Activated CD8-positive, alpha-beta memory T cell treated with anti-CD3 and anti-CD28 coated beads, Interleukin-2, amount 50 U/mL, for 24 hours (primary cell): ENCODE measurements around the gene TBC1D5.

Experiments
- DNase-seq: peaks from one replicate; pipeline ENCODE4 v3.0.0-alpha.2; 2020; ENCODE audit errors: extremely low read depth

TBC1D5 gene

GRCh38 chr3:17179381-17180205 lies 562.8 kb downstream of the TBC1D5 start:
- DNase-seq: no peak

DNA sequence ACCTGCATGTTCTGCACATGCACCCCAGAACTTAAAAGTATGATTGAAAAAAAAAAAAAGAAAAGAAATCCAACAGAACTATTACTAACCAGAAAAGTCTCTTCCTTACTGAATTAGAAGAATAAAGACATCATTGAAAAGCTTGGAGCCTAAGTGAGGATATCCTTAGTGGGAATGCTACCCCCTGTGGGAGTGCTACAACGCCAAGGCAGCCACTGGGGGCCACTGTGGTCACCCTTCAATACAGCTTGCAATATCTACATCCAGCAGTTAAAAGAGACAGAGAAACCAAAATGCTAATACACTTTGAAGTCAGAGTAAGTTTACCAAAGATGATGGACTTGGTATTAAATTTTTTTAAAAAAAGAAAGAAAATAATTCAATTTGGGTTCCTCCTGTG lies 565.7 kb downstream of the TBC1D5 start:
- no peak for DNase-seq

GRCh38 chr3:17175187-17175807 lies 567.1 kb downstream of the TBC1D5 start:
- DNase-seq: no peak

GRCh38 chr3:17166369-17166768 lies 576.1 kb downstream of the TBC1D5 start:
- DNase-seq: no peak

DNA sequence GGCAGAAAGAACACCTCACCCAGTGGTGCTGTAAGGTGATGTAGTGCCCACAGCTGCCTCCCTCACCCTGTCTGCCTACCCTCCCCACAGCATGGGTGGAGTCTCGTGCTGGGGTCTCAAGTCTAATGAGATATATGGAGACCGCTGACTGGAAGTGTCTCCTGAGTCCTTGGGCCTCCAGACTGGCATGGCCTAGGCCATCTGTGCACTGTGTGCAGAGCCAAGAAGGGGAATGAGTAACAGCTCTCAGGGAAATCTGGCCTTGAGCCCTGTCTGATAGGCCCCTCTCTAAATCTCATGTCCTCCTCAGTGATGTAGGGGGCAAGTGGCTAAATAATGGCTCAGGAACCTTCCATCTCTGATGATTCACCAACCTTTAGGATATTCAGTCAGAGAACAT lies 580.3 kb downstream of the TBC1D5 start:
- no peak for DNase-seq

GRCh38 chr3:17160597-17160996 lies 581.8 kb downstream of the TBC1D5 start:
- DNase-seq: no peak

DNA sequence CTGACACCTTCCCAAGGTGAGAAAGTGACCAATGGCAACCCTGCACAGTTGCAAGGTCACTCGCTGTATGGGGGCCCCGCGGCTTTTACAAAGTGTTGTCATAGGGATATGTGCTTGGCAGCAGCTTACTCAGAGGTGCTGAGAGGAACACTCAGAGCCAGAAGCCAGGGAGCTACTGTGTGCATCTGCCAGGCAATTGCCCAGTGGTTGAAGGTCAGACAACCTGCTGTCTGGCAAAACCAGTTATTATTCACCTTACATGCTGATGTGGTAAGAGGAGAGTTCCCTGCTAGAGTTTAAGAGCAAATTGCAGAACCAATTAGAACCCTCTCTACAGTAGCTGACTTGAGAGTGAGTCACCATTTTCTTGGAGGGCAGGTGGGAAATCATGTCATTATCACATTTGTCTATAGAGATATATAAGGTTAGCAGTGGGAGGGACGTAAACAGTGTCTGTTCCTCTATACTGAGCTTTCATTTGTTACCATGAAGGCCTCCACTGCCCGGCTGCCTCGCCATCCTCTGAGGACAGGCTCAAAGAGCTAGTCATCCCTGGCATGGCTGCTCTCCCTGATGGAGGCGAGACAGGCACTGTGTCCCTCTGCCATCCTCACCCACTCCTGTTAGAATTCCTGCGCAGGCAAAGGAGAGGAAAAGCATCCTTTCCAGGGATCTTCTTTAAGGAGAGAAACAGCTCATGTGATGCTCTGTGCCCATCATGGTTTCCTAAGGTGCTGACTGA lies 583.3 kb downstream of the TBC1D5 start:
- no peak for DNase-seq

DNA sequence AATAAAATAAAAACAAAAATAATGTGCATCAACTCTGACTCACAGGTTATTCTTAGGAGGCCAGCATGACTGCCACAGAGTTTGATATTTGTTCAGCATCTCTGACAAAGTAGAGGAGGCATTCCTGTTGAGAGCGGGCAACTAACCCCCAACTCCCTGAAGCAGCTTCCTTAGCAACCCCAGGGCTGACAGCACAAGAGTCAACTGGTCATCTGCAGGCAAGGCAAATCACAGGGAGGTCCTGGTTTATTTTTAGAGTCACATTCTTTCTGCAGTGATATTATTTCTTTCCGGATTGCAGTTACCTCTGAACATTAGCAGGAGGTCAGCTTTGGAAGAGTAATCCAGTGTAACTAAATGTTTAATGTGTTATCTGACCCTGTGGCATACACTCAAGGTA lies 584.7 kb downstream of the TBC1D5 start:
- no peak for DNase-seq

- no peak for DNase-seq
Measured at GRCh38 chr3:17156864-17157263, 585.6 kb downstream of the TBC1D5 start.

DNA sequence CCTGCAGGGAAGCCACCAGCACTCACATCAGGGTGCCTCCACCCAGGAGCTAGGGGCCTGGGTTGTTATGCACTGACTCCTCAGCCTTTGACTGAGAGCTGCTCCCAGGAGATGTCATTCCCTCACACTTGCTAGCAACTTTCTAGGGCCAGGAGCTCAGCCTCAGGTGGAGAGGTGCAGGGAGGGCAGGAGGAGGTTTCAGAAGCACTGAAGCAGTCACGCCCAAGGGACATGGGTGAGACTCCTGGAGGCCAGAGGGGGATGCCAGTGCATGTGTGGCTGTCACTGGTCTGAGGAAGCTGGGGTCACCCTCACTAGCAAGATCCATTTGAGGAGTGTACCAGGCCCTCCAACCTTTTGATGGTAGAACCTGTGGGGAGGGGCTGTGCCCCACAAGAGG lies 586.5 kb downstream of the TBC1D5 start:
- DNase-seq: no peak

- no peak for DNase-seq
Measured at GRCh38 chr3:17154941-17155340, 587.5 kb downstream of the TBC1D5 start.

DNA sequence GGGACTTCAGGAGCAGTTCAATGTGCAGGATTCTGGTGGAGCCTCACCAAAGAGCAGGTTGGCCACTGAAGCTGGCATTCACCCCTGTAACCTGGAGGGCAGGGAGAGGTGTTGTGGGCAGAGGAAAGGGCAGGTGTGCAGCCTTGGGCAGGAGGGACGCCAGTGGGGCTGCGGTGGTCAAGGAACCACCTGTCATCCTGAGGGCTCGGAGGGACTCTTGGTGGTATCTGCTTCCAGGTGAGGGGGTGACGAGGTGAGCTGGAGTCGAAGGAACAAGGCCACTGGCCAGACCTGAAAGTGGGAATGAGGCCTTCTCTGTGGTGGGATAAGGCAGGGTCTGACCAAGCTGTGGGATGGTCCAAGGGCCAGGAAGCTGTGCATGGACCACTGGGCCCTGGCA lies 588.2 kb downstream of the TBC1D5 start:
- DNase-seq: no peak

GRCh38 chr3:17153209-17153608 lies 589.2 kb downstream of the TBC1D5 start:
- no peak for DNase-seq

- peak; percentile 72 for DNase-seq
Measured at GRCh38 chr3:17151598-17152373, 590.6 kb downstream of the TBC1D5 start.

DNA sequence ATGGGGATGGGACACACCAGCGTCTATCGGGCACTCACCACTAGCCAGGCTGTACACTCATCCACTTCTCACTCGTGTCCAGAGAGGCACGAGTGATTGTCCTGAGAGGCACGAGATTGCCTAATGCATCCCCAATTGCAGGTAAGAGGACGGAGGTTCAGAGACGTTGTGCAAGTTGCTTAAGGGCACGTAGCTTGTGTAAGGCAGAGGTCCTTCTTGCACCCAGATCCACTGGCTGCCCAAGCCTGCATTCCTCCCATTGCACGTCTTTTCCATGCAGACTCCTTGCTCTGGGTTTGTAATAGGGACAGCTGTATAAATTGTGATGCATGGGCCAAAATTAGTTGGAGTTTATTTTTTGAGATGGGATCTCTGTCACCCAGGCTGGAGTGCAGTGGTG lies 593.4 kb downstream of the TBC1D5 start:
- no peak for DNase-seq

DNA sequence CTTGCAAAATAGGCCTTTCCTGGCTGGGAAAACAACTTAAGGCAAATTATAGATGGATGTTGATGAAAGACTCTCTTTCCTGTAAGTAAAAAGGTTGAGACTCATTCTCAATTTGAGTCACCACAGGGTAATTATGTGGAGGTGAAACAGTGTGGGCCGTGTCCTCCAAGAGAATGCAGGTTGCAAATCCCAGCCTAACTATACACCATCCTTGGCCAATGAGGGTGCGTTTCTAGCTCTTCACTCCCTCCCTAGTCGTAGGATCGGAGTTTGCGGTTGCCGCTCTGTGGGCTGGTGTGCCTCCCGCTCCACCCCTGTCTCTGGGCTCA lies 597.8 kb downstream of the TBC1D5 start:
- DNase-seq: no peak

- no peak for DNase-seq
Measured at GRCh38 chr3:17143893-17144664, 598.4 kb downstream of the TBC1D5 start.

GRCh38 chr3:17142516-17142915 lies 599.9 kb downstream of the TBC1D5 start:
- no peak for DNase-seq

DNA sequence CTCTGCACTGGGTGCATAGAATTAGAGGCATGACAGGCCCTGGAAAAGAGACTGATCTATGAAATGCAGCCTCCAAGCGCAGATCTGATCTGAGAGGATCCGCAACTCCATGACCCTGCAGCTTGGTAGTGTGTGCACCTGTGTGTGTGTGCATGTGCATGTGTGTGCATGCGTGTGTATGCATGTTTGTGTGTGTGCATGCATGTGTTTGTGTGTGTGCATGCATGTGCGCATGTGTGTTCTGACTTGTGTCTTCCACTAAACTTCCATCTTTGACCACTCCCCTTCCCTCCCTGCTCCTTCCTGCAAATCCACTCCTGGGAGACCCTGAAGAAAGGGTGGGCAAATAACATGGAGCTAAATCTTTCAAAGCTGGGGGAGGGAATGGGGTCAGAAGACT lies 600.7 kb downstream of the TBC1D5 start:
- DNase-seq: no peak

DNA sequence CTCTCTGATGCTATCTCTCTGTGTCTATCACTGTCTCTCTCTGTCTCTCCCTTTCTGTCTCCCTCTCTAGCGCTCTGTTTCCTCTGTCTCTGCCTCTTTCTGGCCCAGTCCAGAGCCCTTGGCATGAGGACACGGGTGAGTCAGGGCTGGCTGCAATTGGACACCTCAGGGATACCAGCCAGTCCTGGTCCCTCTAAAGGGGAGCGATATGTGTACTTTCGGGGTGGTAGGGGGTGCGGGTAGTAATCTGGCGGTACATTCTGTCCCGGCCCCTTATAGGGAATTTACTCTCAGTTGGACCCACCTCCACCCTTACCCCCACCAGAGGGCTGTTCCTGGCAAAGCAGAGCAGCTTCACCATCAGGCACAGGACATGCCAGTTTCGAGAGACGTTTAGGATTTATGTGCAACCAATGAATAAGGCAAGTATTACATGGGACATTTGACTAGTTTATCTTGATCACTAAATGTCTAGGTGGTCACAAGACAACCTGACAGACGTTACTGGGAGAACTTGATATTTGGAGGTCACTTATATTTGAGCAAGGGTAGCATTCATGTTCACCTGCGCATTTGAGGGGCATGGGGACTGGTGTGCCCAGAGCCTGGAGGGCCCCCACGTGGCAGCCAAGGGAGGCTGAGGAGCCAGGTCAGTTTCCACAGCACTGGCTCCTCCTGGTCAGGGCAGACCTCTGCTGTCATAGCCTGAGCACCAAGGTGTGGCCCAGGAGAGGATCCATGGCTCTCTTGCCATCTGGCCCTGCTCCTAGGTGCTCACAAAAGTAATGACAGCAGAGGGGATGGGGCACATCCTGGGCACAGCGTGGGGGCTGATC lies 601.5 kb downstream of the TBC1D5 start:
- no peak for DNase-seq
